H1 (cell line): Measurements from ENCODE around the gene NUP50. TPM values are rescaled to one million over a fixed set of nuclear protein-coding genes. Genes with fewer than 3 reads are reported as not detected.

Experiments used
- CTCF ChIA-PET: fragments of 300-600 bp; sonication (Branson Sonifier 250); formaldehyde crosslinking; loops from one replicate; lab custom pipeline; 2021; ENCODE audit not compliant: partially characterized antibody; lab: Charles Lee
- POLR2A ChIA-PET: fragments of 300-600 bp; sonication (Branson Sonifier 250); formaldehyde crosslinking; loops from one replicate; lab custom pipeline; 2021; ENCODE audit warnings: inconsistent platforms; ENCODE audit not compliant: partially characterized antibody; lab: Charles Lee
- DNase-seq, 2 experiments: peaks; one replicate each; pipeline versions ENCODE4 v3.0.0 to v3.0.0-alpha.2; 2010 to 2022; ENCODE audit warnings: low spot score in 2 of 2, low read depth in 1 of 2, mixed read lengths in 1 of 2
- FAIRE-seq: peaks from 2 replicates; lab custom pipeline; 2011; peaks lifted over from hg19 to GRCh38; lab: Jason Lieb, UNC
- H2AFZ ChIP-seq: 2 replicates; pipeline ENCODE4 v1.8.1; 2012; ENCODE audit warnings: low read length, inconsistent platforms
- H2AK5ac ChIP-seq: 2 replicates; pipeline ENCODE4 v1.6.1; 2013; ENCODE audit warnings: low read depth, low read length
- H2BK120ac ChIP-seq: replicated peaks from 2 replicates; pipeline ENCODE3; 2013; ENCODE audit warnings: low read depth, low read length, inconsistent platforms
- H2BK12ac ChIP-seq: 2 replicates; pipeline ENCODE4 v1.6.1; 2013; ENCODE audit warnings: low read depth, low read length
- H2BK15ac ChIP-seq: 2 replicates; pipeline ENCODE4 v1.6.1; 2013; ENCODE audit warnings: low read length
- H2BK20ac ChIP-seq: 2 replicates; pipeline ENCODE4 v1.6.1; 2013; ENCODE audit warnings: low read length
- H2BK5ac ChIP-seq: 2 replicates; pipeline ENCODE4 v1.6.1; 2013; ENCODE audit warnings: low read depth, low read length
- H3K14ac ChIP-seq: 2 replicates; pipeline ENCODE4 v1.6.1; 2013; ENCODE audit warnings: inconsistent platforms; ENCODE audit not compliant: insufficient read length
- H3K18ac ChIP-seq: 2 replicates; pipeline ENCODE4 v1.6.1; 2013; ENCODE audit warnings: low read length; ENCODE audit errors: extremely low read depth
- H3K23ac ChIP-seq: 2 replicates; pipeline ENCODE4 v1.6.1; 2013; ENCODE audit warnings: inconsistent platforms; ENCODE audit not compliant: insufficient read length
- H3K23me2 ChIP-seq: 2 replicates; pipeline ENCODE4 v1.6.1; 2013; ENCODE audit warnings: low read depth, low read length
- H3K27ac ChIP-seq: 2 replicates; pipeline ENCODE4 v1.6.1; 2011; ENCODE audit warnings: low read depth, low read length, inconsistent platforms
- H3K27me3 ChIP-seq, 4 experiments: replicated peaks in 1 of 4; 1 replicate in 1 of 4; 2 replicates in 3 of 4; pipeline versions ENCODE4 v1.6.1 to v1.8.1; 2011 to 2013; ENCODE audit warnings: low read length in 3 of 4, mild to moderate bottlenecking in 3 of 4, inconsistent platforms in 2 of 4, mixed read lengths in 2 of 4, moderate library complexity in 1 of 4; ENCODE audit not compliant: control insufficient read depth in 3 of 4, insufficient read depth in 3 of 4; ENCODE audit errors: extremely low read depth in 1 of 4
- H3K36me3 ChIP-seq, 4 experiments: 2 replicates each; pipeline versions ENCODE4 v1.6.1 to v1.8.1; 2011 to 2013; ENCODE audit warnings: mild to moderate bottlenecking in 4 of 4, low read length in 3 of 4, moderate library complexity in 2 of 4, control low read depth in 1 of 4, inconsistent platforms in 1 of 4; ENCODE audit not compliant: insufficient read depth in 4 of 4, control insufficient read depth in 2 of 4
- H3K4ac ChIP-seq: replicated peaks from 2 replicates; pipeline ENCODE3; 2013; ENCODE audit warnings: low read length, low read depth, mixed read lengths, inconsistent platforms; ENCODE audit not compliant: insufficient read length
- H3K4me1 ChIP-seq, 4 experiments: replicated peaks in 1 of 4; 1 replicate in 1 of 4; 2 replicates in 3 of 4; pipeline versions ENCODE4 v1.6.1 to v1.8.1; 2011 to 2013; ENCODE audit warnings: low read length in 3 of 4, inconsistent platforms in 2 of 4, mixed read lengths in 1 of 4; ENCODE audit not compliant: insufficient read depth in 4 of 4, control insufficient read depth in 3 of 4
- H3K4me2 ChIP-seq, 2 experiments: 2 replicates each; pipeline versions ENCODE4 v1.6.1 to v1.8.1; 2011 to 2013; ENCODE audit warnings: low read depth in 2 of 2, low read length in 2 of 2, control low read depth in 1 of 2, inconsistent platforms in 1 of 2, mild to moderate bottlenecking in 1 of 2; ENCODE audit not compliant: insufficient read depth in 1 of 2
- H3K4me3 ChIP-seq, 4 experiments: fragments of 200-600, 300-600 bp in 1 of 4; sonication (generic), shearing (Covaris generic), sonication (Bioruptor Twin) in 1 of 4; 2 replicates each; pipeline versions ENCODE4 v1.5.1 to v1.8.1; 2011 to 2016; ENCODE audit warnings: low read length in 4 of 4, low read depth in 3 of 4, control low read depth in 2 of 4, inconsistent platforms in 2 of 4, mild to moderate bottlenecking in 2 of 4, mixed read lengths in 1 of 4, moderate library complexity in 1 of 4; ENCODE audit not compliant: insufficient read depth in 2 of 4; ENCODE audit errors: extremely low read depth in 1 of 4
- H3K56ac ChIP-seq: replicated peaks from 2 replicates; pipeline ENCODE3; 2013; ENCODE audit warnings: low read depth, mild to moderate bottlenecking, mixed read lengths, low read length, inconsistent platforms; ENCODE audit not compliant: insufficient read length
- H3K79me1 ChIP-seq: 2 replicates; pipeline ENCODE4 v1.6.1; 2013; ENCODE audit warnings: low read depth, low read length, control low read depth
- H3K79me2 ChIP-seq, 2 experiments: 2 replicates each; pipeline versions ENCODE4 v1.6.1 to v1.8.1; 2012 to 2013; ENCODE audit warnings: low read length in 2 of 2, mild to moderate bottlenecking in 2 of 2, inconsistent platforms in 1 of 2; ENCODE audit not compliant: insufficient read depth in 2 of 2, control insufficient read depth in 1 of 2
- H3K9ac ChIP-seq, 4 experiments: replicated peaks in 1 of 4; 1 replicate in 1 of 4; 2 replicates in 3 of 4; pipeline versions ENCODE4 v1.6.1 to v1.8.1; 2011 to 2013; ENCODE audit warnings: low read depth in 3 of 4, low read length in 3 of 4, control low read depth in 2 of 4, mild to moderate bottlenecking in 2 of 4, moderate library complexity in 2 of 4, inconsistent platforms in 1 of 4; ENCODE audit errors: extremely low read depth in 1 of 4
- H3K9me3 ChIP-seq, 2 experiments: 2 replicates each; pipeline versions ENCODE4 v1.6.1 to v1.8.1; 2012 to 2013; ENCODE audit warnings: mild to moderate bottlenecking in 2 of 2, moderate library complexity in 2 of 2, control low read depth in 1 of 2, inconsistent platforms in 1 of 2, low read depth in 1 of 2, low read length in 1 of 2, mixed read lengths in 1 of 2; ENCODE audit not compliant: insufficient read depth in 2 of 2
- H4K20me1 ChIP-seq, 2 experiments: replicated peaks in 1 of 2; 2 replicates each; pipeline versions ENCODE3 to v1.8.1; 2011 to 2013; ENCODE audit warnings: inconsistent platforms in 2 of 2, low read length in 2 of 2, mild to moderate bottlenecking in 1 of 2; ENCODE audit not compliant: insufficient read depth in 2 of 2, control insufficient read depth in 1 of 2
- H4K5ac ChIP-seq: 2 replicates; pipeline ENCODE4 v1.6.1; 2013; ENCODE audit warnings: low read length, low read depth, mixed read lengths, inconsistent platforms; ENCODE audit not compliant: insufficient read length
- H4K8ac ChIP-seq: 2 replicates; pipeline ENCODE4 v1.8.0; 2013; ENCODE audit warnings: mild to moderate bottlenecking, moderate library complexity, low read length, inconsistent platforms; ENCODE audit not compliant: insufficient read depth; ENCODE audit errors: extremely low read depth
- H4K91ac ChIP-seq: replicated peaks from 2 replicates; pipeline ENCODE3; 2013; ENCODE audit warnings: low read length, mixed read lengths, inconsistent platforms; ENCODE audit not compliant: insufficient read length
- HDAC2 ChIP-seq, 2 experiments: fragments of 300-600 bp in 1 of 2; sonication (generic) in 1 of 2; IDR thresholded peaks; 2 replicates each; pipeline ENCODE4 v1.6.1; 2011 to 2012; ENCODE audit warnings: low read depth in 2 of 2, low read length in 2 of 2, mild to moderate bottlenecking in 2 of 2, moderate library complexity in 2 of 2, borderline replicate concordance in 1 of 2, inconsistent platforms in 1 of 2
- RBBP5 ChIP-seq: IDR thresholded peaks from 2 replicates; pipeline ENCODE4 v1.7.1; 2012; ENCODE audit warnings: low read depth, mild to moderate bottlenecking, inconsistent platforms, low read length, moderate library complexity, borderline replicate concordance
- ZNF274 ChIP-seq: IDR thresholded peaks from 2 replicates; pipeline ENCODE4 v1.7.0; 2012; ENCODE audit warnings: low read length, borderline replicate concordance; ENCODE audit errors: extremely low read depth
- WGBS, 2 experiments: shearing (Covaris generic) in 1 of 2; methylation state at CpG; one replicate each; pipeline versions ENCODE4 v1.1.6 to v1.1.7; 2013 to 2015; ENCODE audit warnings: low lambda C conversion rate in 2 of 2, mixed read lengths in 2 of 2, inconsistent platforms in 1 of 2, low coverage in 1 of 2, missing lambda C conversion rate in 1 of 2; ENCODE audit not compliant: insufficient replicate concordance in 2 of 2, insufficient coverage in 1 of 2, insufficient read length in 1 of 2; ENCODE audit errors: extremely low coverage in 1 of 2, missing lambda C conversion rate in 1 of 2; 5-methylcytosine and 5-hydroxymethylcytosine counted together
- polyA plus RNA-seq, 7 experiments: library from polyadenylated mRNA; depleted of rRNA in 3 of 7; stranded (reverse) in 5 of 7; unstranded in 2 of 7; fragments of >200 nt in 5 of 7; fragments of 200-250 nt in 2 of 7; gene quantifications; 1 replicate in 5 of 7; 2 replicates in 1 of 7; 4 replicates in 1 of 7; pipeline versions ENCODE4 v1.2.1 to v1.2.3, GENCODE V29; 2011 to 2013; ENCODE audit warnings: missing spikeins in 2 of 7, mixed read lengths in 2 of 7
- total RNA-seq: library from RNA; stranded (reverse); fragmentation: NEBNext Ultra II Directional; extraction: Animal tissue kit (Norgen Biotek cat#: 25700); gene quantifications from 2 replicates; pipeline ENCODE4 v1.2.1, GENCODE V29; 2021
- TF ChIP-seq, protein P1 (sequence below): IDR thresholded peaks from 2 replicates; pipeline ENCODE4 v1.6.1; 2012; ENCODE audit warnings: inconsistent platforms

The NUP50 gene
- total and polyA plus RNA-seq, 2 of the 8 experiments (the other 6 are each of a cell fraction or from before 2014, with no cell fraction given), result 20.0 to 112 TPM

DNA sequence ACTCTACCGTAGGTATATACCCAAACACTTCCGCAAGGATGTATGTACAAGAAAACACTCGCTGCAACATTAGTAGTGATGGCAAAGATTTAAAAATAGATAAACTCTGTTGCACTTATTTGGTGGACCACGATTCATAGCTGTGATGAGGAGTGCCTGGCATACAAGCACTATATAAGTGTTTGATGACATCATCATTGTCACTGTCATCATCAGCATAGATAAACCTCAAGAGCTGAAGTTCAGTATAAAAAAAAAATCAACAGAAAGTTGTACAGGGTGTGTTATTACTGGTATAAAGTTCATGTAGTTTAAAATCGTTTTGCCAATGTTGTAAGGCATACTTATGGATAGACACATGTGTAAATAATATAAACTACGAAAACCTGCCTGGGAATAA lies 24.0 kb upstream of the NUP50 start:
- DNase-seq (no peak), FAIRE-seq (no peak)
- no peak overlapping the region for H3K4ac ChIP-seq
- no peak overlapping the region for H2AFZ ChIP-seq
- H3K4me1 ChIP-seq, result no peaks in the 10 kb centered on the region
- H3K27ac ChIP-seq, result no peak overlapping the region
- H3K23ac ChIP-seq, result no peak overlapping the region
- H3K27me3 ChIP-seq, result no peaks in the 10 kb centered on the region
- CTCF ChIA-PET, result interaction anchor here (0.7 to 1.3 kb wide), 2 partner anchors 37 to 44 kb away, joined by 4 to 5 read pairs; no protein-coding TSS in a partner anchor
- H4K5ac ChIP-seq, result no peak overlapping the region
- no peak overlapping the region for H3K4me2 ChIP-seq
- no peak overlapping the region for H2BK15ac ChIP-seq
- no peak overlapping the region for H4K91ac ChIP-seq
- H2BK120ac ChIP-seq, result no peak overlapping the region
- H4K20me1 ChIP-seq, result no peaks in the 10 kb centered on the region
- no peak overlapping the region for H2BK12ac ChIP-seq
- TF ChIP-seq HDAC2 (IDR thresholded peaks at IDR 0.05; ENCODE audit: borderline replicate concordance in 1 of 2, low read depth in 2 of 2, low read length in 2 of 2) (no peak), ZNF274 (no peak), RBBP5 (no peak)
- TF ChIP-seq, protein P1, sequence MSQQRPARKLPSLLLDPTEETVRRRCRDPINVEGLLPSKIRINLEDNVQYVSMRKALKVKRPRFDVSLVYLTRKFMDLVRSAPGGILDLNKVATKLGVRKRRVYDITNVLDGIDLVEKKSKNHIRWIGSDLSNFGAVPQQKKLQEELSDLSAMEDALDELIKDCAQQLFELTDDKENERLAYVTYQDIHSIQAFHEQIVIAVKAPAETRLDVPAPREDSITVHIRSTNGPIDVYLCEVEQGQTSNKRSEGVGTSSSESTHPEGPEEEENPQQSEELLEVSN, result no peak
- TF ChIP-seq, all 59 proteins: peak for 0
- Histone ChIP-seq H3K56ac (no peak overlapping the region), H3K23me2 (no peaks in the 10 kb centered on the region), H3K9me3 (peaks cover 3 to 8% of the 10 kb centered on the region in 2 experiments; a peak in 2 of 4 replicates), H3K79me1 (no peaks in the 10 kb centered on the region), H3K9ac (no peak overlapping the region), H2AK5ac (no peak overlapping the region), H2BK20ac (no peak overlapping the region), H3K4me3 (no peak overlapping the region), H4K8ac (no peak overlapping the region), H3K36me3 (peaks cover 0 to 5% (median under 1%) of the 10 kb centered on the region in 4 experiments; a peak in 1 of 8 replicates), H3K79me2 (no peaks in the 10 kb centered on the region), H2BK5ac (no peak overlapping the region), H3K14ac (no peak overlapping the region), H3K18ac (no peak overlapping the region)
- 86% methylated on average over 6 of the region's 6 CpGs; no CpG with 5 or more reads in 1 of the 2 experiments for WGBS, 2 experiments
- POLR2A ChIA-PET, result interaction anchor here (0.7 kb wide), 1 partner anchor 10 kb away, joined by 3 read pairs; no protein-coding TSS in a partner anchor
